Gastroesophageal sphincter (tissue), 4 donors: Measurements from ENCODE around the gene RAB2B. TPM values are rescaled to one million over a fixed set of nuclear protein-coding genes. Genes with fewer than 3 reads are reported as not detected.

ENCODE experiments used
- ATAC-seq: fragments of 150-250 bp; one replicate; pipeline ENCODE4 v1.9.1; 2016; ENCODE audit warnings: mild to moderate bottlenecking, moderate library complexity
- H3K27ac ChIP-seq, 4 donors: fragments of 200-600 bp; sonication (generic) in 3 of 4; 1 replicate in 3 of 4; 2 replicates in 1 of 4; pipeline ENCODE4 v1.5.1; 2016 to 2019
- H3K27me3 ChIP-seq: fragments of 200-600 bp; sonication (generic); one replicate; pipeline ENCODE4 v1.5.1; 2019
- H3K36me3 ChIP-seq, 2 donors: fragments of 200-600 bp; sonication (generic); one replicate each; pipeline ENCODE4 v1.5.1; 2019; ENCODE audit warnings: control low read depth in 1 of 2
- H3K4me1 ChIP-seq, 3 donors: fragments of 200-600 bp; sonication (generic); 1 replicate in 2 of 3; 2 replicates in 1 of 3; pipeline ENCODE4 v1.5.1; 2016 to 2019; ENCODE audit warnings: control low read depth in 2 of 3
- H3K4me3 ChIP-seq, 2 donors: fragments of 200-600 bp; sonication (generic); one replicate each; pipeline ENCODE4 v1.5.1; 2019; ENCODE audit warnings: mild to moderate bottlenecking in 1 of 2, moderate library complexity in 1 of 2
- H3K9me3 ChIP-seq, 3 donors: fragments of 200-600 bp; sonication (generic); one replicate each; pipeline ENCODE4 v1.5.1; 2017 to 2019; ENCODE audit warnings: control low read depth in 2 of 3
- EP300 ChIP-seq: sonication (generic); formaldehyde crosslinking; IDR thresholded peaks from one replicate; pipeline ENCODE4 v1.6.1; 2017; ENCODE audit warnings: antibody characterized with exemption, mild to moderate bottlenecking
- POLR2A ChIP-seq, 2 donors: fragments of 450-650 bp; IDR thresholded peaks; one replicate each; pipeline ENCODE4 v1.6.1; 2017; ENCODE audit warnings: antibody characterized with exemption in 2 of 2, mild to moderate bottlenecking in 2 of 2, moderate library complexity in 1 of 2
- POLR2AphosphoS5 ChIP-seq: sonication (generic); formaldehyde crosslinking; IDR thresholded peaks from one replicate; pipeline ENCODE4 v1.6.1; 2017; ENCODE audit warnings: antibody characterized with exemption
- WGBS, 2 donors: methylation state at CpG; one replicate each; pipeline ENCODE4 v1.1.5; 2018; ENCODE audit warnings: low coverage in 1 of 2; 5-methylcytosine and 5-hydroxymethylcytosine counted together
- total RNA-seq, 4 donors: library from RNA; depleted of rRNA; stranded (reverse); fragments of >200 nt; gene quantifications; one replicate each; pipeline ENCODE4 v1.1.0, GENCODE V29; 2016
- TF ChIP-seq, protein P1 (sequence below), 4 experiments: fragments of 200-600 bp in 2 of 4; fragments of 450-650 bp in 2 of 4; sonication (generic) in 1 of 4; IDR thresholded peaks; one replicate each; pipeline ENCODE4 v1.5.1; 2017 to 2019; ENCODE audit warnings: antibody characterized with exemption in 4 of 4, mild to moderate bottlenecking in 2 of 4, moderate library complexity in 2 of 4

RAB2B gene
- total RNA-seq, 4 donors from 2014 or later = 28.3 to 44.8 (median 29.7) TPM

DNA sequence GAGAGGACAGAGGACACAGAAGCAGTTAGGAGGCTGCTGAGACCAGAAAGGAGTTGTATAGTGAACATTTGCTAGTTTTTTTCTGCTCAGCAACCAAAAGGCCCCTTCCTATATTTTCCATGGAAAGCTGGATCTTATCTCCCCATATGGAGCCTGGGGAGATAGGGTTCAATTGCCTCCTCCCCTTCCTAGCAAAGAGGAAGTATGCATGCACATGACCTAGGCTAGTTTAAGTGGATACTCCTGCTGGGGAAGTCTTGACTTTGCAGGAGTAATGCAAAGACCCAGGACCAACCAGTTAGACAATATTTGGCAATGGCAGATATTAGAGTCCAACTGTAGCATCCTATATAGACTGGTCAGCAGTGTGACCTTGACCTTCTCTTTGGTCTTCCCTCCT lies 35.9 kb downstream of the RAB2B start:
- H3K4me1 ChIP-seq = peaks cover 0 to 19% (median 5%) of the 10 kb centered on the region in 3 donors
- no peaks in the 10 kb centered on the region for H3K36me3 ChIP-seq
- H3K27ac ChIP-seq = no peak overlapping the region
- ATAC-seq = no peak
- H3K27me3 ChIP-seq = no peaks in the 10 kb centered on the region
- TF ChIP-seq POLR2AphosphoS5 = no peak
- TF ChIP-seq POLR2A (IDR thresholded peaks at IDR 0.05) = no peak
- H3K9me3 ChIP-seq = no peaks in the 10 kb centered on the region
- no peak overlapping the region for H3K4me3 ChIP-seq

DNA sequence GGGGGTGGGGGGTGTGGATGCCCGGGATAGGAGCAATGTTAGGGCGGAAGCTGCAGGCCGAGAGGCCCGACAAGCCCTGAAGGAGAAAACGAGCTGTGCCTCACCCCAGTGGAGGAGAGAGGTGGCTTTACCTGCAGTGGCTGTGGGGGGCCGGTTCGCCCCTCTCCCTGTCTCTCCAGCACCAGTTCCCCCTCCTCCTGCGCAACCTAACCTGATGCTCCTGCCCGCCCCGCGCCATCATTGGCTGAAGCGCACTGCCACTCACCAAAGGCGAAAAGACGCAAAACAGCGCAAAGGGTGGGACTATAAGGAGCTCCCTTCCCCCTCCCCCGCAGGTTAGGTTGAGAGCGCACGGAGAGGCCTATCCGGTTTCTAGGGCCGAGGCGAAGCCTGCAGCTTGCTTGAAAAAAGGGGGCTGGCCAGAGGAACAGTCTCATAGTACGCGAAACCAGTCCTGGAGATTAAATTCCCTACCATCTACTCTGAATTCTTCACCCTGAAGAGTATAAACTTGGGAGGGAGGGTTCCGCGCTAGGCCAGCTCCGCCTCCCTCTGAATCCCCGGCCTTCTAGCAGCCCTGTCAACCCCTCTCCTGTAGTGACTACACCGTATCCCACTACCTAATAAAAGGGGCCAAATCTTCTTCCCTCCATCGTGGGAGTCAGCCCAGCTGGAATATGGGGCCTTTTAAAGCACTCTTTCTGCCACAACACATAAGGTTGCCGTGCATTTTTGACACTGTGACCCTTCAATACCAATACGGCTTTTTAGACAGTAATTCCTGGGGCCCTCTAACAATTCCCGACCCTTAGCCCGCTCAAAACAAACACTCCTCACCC lies 39.5 kb downstream of the RAB2B start:
- peak overlapping the region; percentile 82 to 88 (median 88) for H3K27ac ChIP-seq
- ATAC-seq = peak; percentile 100
- H3K4me3 ChIP-seq = peak overlapping the region; percentile 65 to 81
- no peaks in the 10 kb centered on the region for H3K9me3 ChIP-seq
- WGBS, 2 donors = 1 to 11% methylated on average over 15 to 31 of the region's 33 CpGs
- peaks cover 0 to 33% (median 8%) of the 10 kb centered on the region in 3 donors for H3K4me1 ChIP-seq
- no peaks in the 10 kb centered on the region for H3K36me3 ChIP-seq
- TF ChIP-seq, protein P1, sequence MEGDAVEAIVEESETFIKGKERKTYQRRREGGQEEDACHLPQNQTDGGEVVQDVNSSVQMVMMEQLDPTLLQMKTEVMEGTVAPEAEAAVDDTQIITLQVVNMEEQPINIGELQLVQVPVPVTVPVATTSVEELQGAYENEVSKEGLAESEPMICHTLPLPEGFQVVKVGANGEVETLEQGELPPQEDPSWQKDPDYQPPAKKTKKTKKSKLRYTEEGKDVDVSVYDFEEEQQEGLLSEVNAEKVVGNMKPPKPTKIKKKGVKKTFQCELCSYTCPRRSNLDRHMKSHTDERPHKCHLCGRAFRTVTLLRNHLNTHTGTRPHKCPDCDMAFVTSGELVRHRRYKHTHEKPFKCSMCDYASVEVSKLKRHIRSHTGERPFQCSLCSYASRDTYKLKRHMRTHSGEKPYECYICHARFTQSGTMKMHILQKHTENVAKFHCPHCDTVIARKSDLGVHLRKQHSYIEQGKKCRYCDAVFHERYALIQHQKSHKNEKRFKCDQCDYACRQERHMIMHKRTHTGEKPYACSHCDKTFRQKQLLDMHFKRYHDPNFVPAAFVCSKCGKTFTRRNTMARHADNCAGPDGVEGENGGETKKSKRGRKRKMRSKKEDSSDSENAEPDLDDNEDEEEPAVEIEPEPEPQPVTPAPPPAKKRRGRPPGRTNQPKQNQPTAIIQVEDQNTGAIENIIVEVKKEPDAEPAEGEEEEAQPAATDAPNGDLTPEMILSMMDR (IDR thresholded peaks at IDR 0.05) = no peak
- TF ChIP-seq POLR2A (IDR thresholded peaks at IDR 0.05) (no peak), POLR2AphosphoS5 (peak; percentile 90), EP300 (no peak)
- no peaks in the 10 kb centered on the region for H3K27me3 ChIP-seq

DNA sequence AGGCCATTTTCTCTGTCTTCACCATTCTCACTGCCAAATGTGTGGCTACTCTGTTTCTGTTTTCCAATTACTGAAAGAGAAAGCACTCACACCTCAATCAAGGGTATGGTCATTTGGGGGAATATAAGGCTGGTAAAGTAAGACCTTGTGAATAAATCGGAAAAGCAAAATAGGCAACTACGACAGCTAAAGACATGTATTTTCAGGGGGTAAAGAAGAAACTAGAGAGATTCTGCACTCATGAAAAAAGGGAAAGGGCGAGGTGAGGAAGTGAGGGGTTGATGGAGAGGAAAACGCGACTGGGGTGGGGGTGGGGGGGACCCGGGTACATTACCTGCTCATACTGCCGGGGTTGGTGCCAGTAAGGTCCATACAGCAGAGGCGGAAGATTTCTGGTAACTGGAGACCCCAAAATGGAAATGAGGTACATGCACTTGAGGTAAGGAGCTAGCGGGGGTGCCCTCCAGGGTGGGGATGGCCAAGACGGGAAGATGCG lies 40.1 kb downstream of the RAB2B start:
- Histone ChIP-seq H3K27me3 (no peaks in the 10 kb centered on the region), H3K9me3 (no peaks in the 10 kb centered on the region), H3K27ac (peak overlapping the region; percentile 82 to 88 (median 88)), H3K4me1 (peaks cover 0 to 33% (median 8%) of the 10 kb centered on the region in 3 donors), H3K4me3 (peak overlapping the region; percentile 65 to 81), H3K36me3 (peaks cover 0 to under 1% of the 10 kb centered on the region in 2 donors)
- TF ChIP-seq, protein P1 (IDR thresholded peaks at IDR 0.05) = no peak
- TF ChIP-seq POLR2AphosphoS5 = no peak
- TF ChIP-seq EP300 = no peak
- no peak for TF ChIP-seq POLR2A (IDR thresholded peaks at IDR 0.05)
- WGBS, 2 donors = 0% methylated on average over 2 to 8 of the region's 11 CpGs
- ATAC-seq = no peak

DNA sequence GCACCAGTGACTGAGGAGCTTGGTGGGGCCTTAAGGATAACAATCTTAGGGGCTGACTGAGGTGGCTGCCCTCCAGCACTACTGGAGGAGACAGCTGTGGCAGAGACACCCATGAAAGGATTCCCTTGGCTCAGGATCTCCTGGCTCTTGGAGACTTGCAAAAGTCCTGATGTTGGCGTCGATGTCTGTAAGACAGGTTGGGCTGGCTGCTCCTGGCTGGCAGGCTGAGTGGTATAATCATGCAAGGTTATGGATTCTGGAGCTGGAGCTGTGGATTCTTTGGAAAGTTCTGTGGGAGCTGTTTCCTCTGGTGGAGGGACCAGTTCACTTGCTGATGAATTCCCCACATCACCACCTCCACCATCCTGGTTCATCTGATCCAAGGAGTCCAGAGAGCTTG lies 45.6 kb downstream of the RAB2B start:
- Histone ChIP-seq H3K27me3 (no peaks in the 10 kb centered on the region), H3K4me3 (no peak overlapping the region), H3K36me3 (peaks cover 0 to 55% of the 10 kb centered on the region in 2 donors), H3K27ac (no peak overlapping the region), H3K4me1 (peaks cover 0 to 17% (median 3%) of the 10 kb centered on the region in 3 donors), H3K9me3 (no peaks in the 10 kb centered on the region)
- no peak for ATAC-seq
- WGBS, 2 donors = 90% methylated on average over 2 of the region's 2 CpGs
- TF ChIP-seq EP300 = no peak
- TF ChIP-seq, protein P1 (IDR thresholded peaks at IDR 0.05) = no peak
- no peak for TF ChIP-seq POLR2AphosphoS5
- TF ChIP-seq POLR2A (IDR thresholded peaks at IDR 0.05) = no peak

DNA sequence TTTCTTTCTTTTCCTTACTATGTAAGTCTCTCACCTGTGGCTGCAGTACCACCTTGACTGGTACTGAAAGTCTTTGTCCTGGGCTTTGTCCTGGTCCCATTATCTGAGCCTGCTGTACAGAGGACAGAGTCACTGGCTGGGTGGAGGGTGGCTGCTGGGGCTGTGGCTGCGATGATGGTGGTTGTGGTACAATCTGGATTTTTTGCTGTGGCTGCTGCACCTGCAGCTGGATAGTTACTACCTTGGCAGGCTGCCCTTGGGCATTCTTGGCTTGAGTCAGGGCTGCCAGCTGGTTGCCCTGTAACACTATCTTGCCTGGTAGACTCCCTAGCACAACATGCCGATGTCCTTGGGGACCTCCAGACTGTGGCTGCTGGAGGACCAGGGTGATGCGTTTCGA lies 47.8 kb downstream of the RAB2B start:
- WGBS, 2 donors = 94% methylated on average over 2 of the region's 4 CpGs; no CpG with 5 or more reads in 1 of the 2 donors
- H3K27me3 ChIP-seq = no peaks in the 10 kb centered on the region
- no peaks in the 10 kb centered on the region for H3K4me1 ChIP-seq
- H3K27ac ChIP-seq = no peak overlapping the region
- H3K9me3 ChIP-seq = no peaks in the 10 kb centered on the region
- H3K4me3 ChIP-seq = no peak overlapping the region
- TF ChIP-seq, protein P1 (IDR thresholded peaks at IDR 0.05) = no peak
- no peak for TF ChIP-seq EP300
- ATAC-seq = no peak
- H3K36me3 ChIP-seq = peaks cover 3 to 77% of the 10 kb centered on the region in 2 donors
